GM12878 (cell line): ENCODE measurements around the gene CXCL8. TPM values are rescaled to one million over a fixed set of nuclear protein-coding genes. Genes with fewer than 3 reads are reported as not detected.

Experiments
- ATAC-seq: fragments of 200-7000 bp; cut with Tn5 transposase; 3 replicates; pipeline ENCODE4 v1.9.1; 2020; ENCODE audit warnings: mild to moderate bottlenecking, moderate library complexity
- BruUV-seq: library from RNA; stranded (reverse); fragments of 400-500 nt; replicated peaks from 2 replicates; lab custom pipeline; 2021; lab: Mats Ljungman, UMichigan
- CTCF ChIA-PET: fragments of 300-600 bp; sonication (Branson Sonifier 250); formaldehyde crosslinking; extraction: SDS; loops from one replicate; lab custom pipeline; 2021; ENCODE audit warnings: inconsistent platforms; lab: Yijun Ruan, JAX
- POLR2A ChIA-PET: fragments of 350-600 bp; formaldehyde crosslinking; extraction: SDS; loops from one replicate; lab custom pipeline; 2021; ENCODE audit warnings: inconsistent platforms; lab: Charles Lee
- RAD21 ChIA-PET: fragments of 300-600 bp; sonication (Branson Sonifier 250); formaldehyde crosslinking; loops from one replicate; lab custom pipeline; 2023; ENCODE audit warnings: antibody characterized with exemption; ENCODE audit not compliant: unreplicated experiment; lab: Charles Lee
- SMC1A ChIA-PET: fragments of 300-600 bp; sonication (Branson Sonifier 250); formaldehyde crosslinking; loops from one replicate; lab custom pipeline; 2023; ENCODE audit not compliant: unreplicated experiment, uncharacterized antibody; lab: Charles Lee
- DNase-seq: peaks from one replicate; pipeline ENCODE4 v3.0.0-alpha.2; 2011; ENCODE audit warnings: low read depth, low spot score
- FAIRE-seq: peaks from 3 replicates; lab custom pipeline; 2011; peaks lifted over from hg19 to GRCh38; lab: Jason Lieb, UNC
- H2AFZ ChIP-seq: 2 replicates; pipeline ENCODE4 v1.6.0; 2011; ENCODE audit warnings: low read depth, low read length, control low read depth; ENCODE audit not compliant: control insufficient read depth
- H3K27ac ChIP-seq: 2 replicates; pipeline ENCODE4 v1.5.1; 2011; ENCODE audit warnings: control low read depth; ENCODE audit not compliant: control insufficient read depth, insufficient read depth
- H3K27me3 ChIP-seq, 2 experiments: replicated peaks in 1 of 2; 2 replicates each; pipeline versions ENCODE4 v1.6.0 to v1.6.1; 2011; ENCODE audit warnings: low read length in 1 of 2; ENCODE audit not compliant: control insufficient read depth in 2 of 2, insufficient read depth in 2 of 2
- H3K36me3 ChIP-seq, 2 experiments: 2 replicates each; pipeline ENCODE4 v1.5.1; 2011; ENCODE audit warnings: low read length in 1 of 2; ENCODE audit not compliant: control insufficient read depth in 2 of 2, insufficient read depth in 2 of 2
- H3K4me1 ChIP-seq: 2 replicates; pipeline ENCODE4 v1.6.1; 2011; ENCODE audit warnings: mild to moderate bottlenecking, low read length, moderate library complexity, mixed read lengths; ENCODE audit not compliant: control insufficient read depth, insufficient read depth
- H3K4me2 ChIP-seq: 2 replicates; pipeline ENCODE4 v1.6.0; 2011; ENCODE audit warnings: control low read depth; ENCODE audit not compliant: control insufficient read depth, insufficient read depth
- H3K4me3 ChIP-seq: fragments of 200-600 bp; sonication (generic); 2 replicates; pipeline ENCODE4 v1.5.1; 2016
- H3K79me2 ChIP-seq: 2 replicates; pipeline ENCODE4 v1.6.0; 2011; ENCODE audit warnings: low read length; ENCODE audit not compliant: control insufficient read depth, insufficient read depth
- H3K9ac ChIP-seq: 2 replicates; pipeline ENCODE4 v1.8.0; 2011; ENCODE audit warnings: low read length, control low read depth, mixed read lengths; ENCODE audit not compliant: control insufficient read depth, insufficient read depth
- H3K9me3 ChIP-seq: replicated peaks from 3 replicates; pipeline ENCODE4 v1.5.1; 2011; ENCODE audit warnings: mild to moderate bottlenecking, low read length; ENCODE audit not compliant: control insufficient read depth, insufficient read depth
- H4K20me1 ChIP-seq: 2 replicates; pipeline ENCODE4 v1.6.0; 2011; ENCODE audit not compliant: control insufficient read depth, insufficient read depth
- BCL11A ChIP-seq: IDR thresholded peaks from 2 replicates; pipeline ENCODE4 v1.6.1; 2011; ENCODE audit warnings: low read depth, low read length
- BHLHE40 ChIP-seq, 2 experiments: fragments of 450-650 bp in 1 of 2; IDR thresholded peaks; 2 replicates each; pipeline ENCODE4 v1.6.1; 2011 to 2017; ENCODE audit warnings: low read depth in 2 of 2, borderline replicate concordance in 1 of 2, improper control_type of control experiment in 1 of 2, low read length in 1 of 2, mild to moderate bottlenecking in 1 of 2
- CREM ChIP-seq: IDR thresholded peaks from 2 replicates; pipeline ENCODE4 v1.6.1; 2014; ENCODE audit warnings: antibody characterized with exemption, low read depth
- FOS ChIP-seq: IDR thresholded peaks from 3 replicates; pipeline ENCODE4 v1.6.1; 2011; ENCODE audit warnings: borderline replicate concordance; ENCODE audit not compliant: insufficient read length; ENCODE audit errors: extremely low read depth
- HDAC6 ChIP-seq: fragments of 200-600 bp; sonication (generic); IDR thresholded peaks from one replicate; pipeline ENCODE4 v1.8.0; 2017; ENCODE audit warnings: antibody characterized with exemption; ENCODE audit not compliant: unreplicated experiment
- MEF2B ChIP-seq: fragments of 450-650 bp; IDR thresholded peaks from 2 replicates; pipeline ENCODE4 v1.6.1; 2018; ENCODE audit warnings: mild to moderate bottlenecking, moderate library complexity; ENCODE audit not compliant: partially characterized antibody, poor library complexity, severe bottlenecking
- NR2C1 ChIP-seq: fragments of 450-650 bp; IDR thresholded peaks from 2 replicates; pipeline ENCODE4 v1.6.1; 2017; ENCODE audit warnings: antibody characterized with exemption, mild to moderate bottlenecking, moderate library complexity
- POLR2AphosphoS2 ChIP-seq: IDR thresholded peaks from 2 replicates; pipeline ENCODE4 v1.6.1; 2011; ENCODE audit warnings: low read depth, mild to moderate bottlenecking, low read length, improper control_type of control experiment, moderate library complexity
- PRDM15 ChIP-seq: fragments of 450-650 bp; formaldehyde crosslinking; IDR thresholded peaks from 2 replicates; pipeline ENCODE4 v1.4.0; 2020; ENCODE audit warnings: mild to moderate bottlenecking, moderate library complexity
- RELA ChIP-seq: fragments of 450-650 bp; IDR thresholded peaks from 2 replicates; pipeline ENCODE4 v1.8.0; 2014; ENCODE audit warnings: borderline replicate concordance; ENCODE audit not compliant: partially characterized antibody
- SREBF2 ChIP-seq: IDR thresholded peaks from 2 replicates; pipeline ENCODE4 v1.6.1; 2012; ENCODE audit warnings: mild to moderate bottlenecking, low read length
- TAF1 ChIP-seq: IDR thresholded peaks from 2 replicates; pipeline ENCODE4 v1.6.1; 2011; ENCODE audit warnings: mild to moderate bottlenecking, low read depth, low read length, borderline replicate concordance
- ZBTB4 ChIP-seq: fragments of 450-650 bp; formaldehyde crosslinking; IDR thresholded peaks from 2 replicates; pipeline ENCODE4 v1.4.0; 2022; ENCODE audit warnings: mild to moderate bottlenecking, moderate library complexity
- ZZZ3 ChIP-seq: IDR thresholded peaks from 2 replicates; pipeline ENCODE4 v1.6.1; 2011; ENCODE audit warnings: low read depth; ENCODE audit not compliant: control insufficient read depth, insufficient read length
- WGBS: methylation state at CpG from one replicate; pipeline ENCODE4 v1.1.6; 2016; ENCODE audit warnings: low lambda C conversion rate; ENCODE audit not compliant: insufficient replicate concordance, insufficient coverage; ENCODE audit errors: missing lambda C conversion rate; 5-methylcytosine and 5-hydroxymethylcytosine counted together
- in situ Hi-C: fragments of 300-500 bp; cut with MboI; formaldehyde crosslinking; loops from 9 replicates; pipeline ENCODE4 v1.14.3; 2018; ENCODE audit warnings: mixed read lengths
- intact Hi-C: fragments of 100-400 bp; cut with micrococcal nuclease; formaldehyde crosslinking; loops from one replicate; pipeline ENCODE4 v1.14.2; 2022; ENCODE audit not compliant: unreplicated experiment
- polyA plus RNA-seq, 11 experiments: library from polyadenylated mRNA; depleted of rRNA in 4 of 11; unstranded in 6 of 11; stranded (reverse) in 5 of 11; fragments of >200 nt; fragmentation: Nextera tagmentation in 4 of 11; fragmentation: Illumina TruSeq in 1 of 11; extraction: Ambion mirVana in 4 of 11; extraction: Trizol in 1 of 11; gene quantifications; 1 replicate in 1 of 11; 2 replicates in 10 of 11; pipeline versions ENCODE4 v1.2.1 to v1.2.3, GENCODE V29; 2011 to 2016; ENCODE audit warnings: inconsistent platforms in 2 of 11, missing spikeins in 2 of 11, low read depth in 1 of 11
- total RNA-seq, 4 experiments: library from RNA; depleted of rRNA in 3 of 4; stranded (reverse); fragments of >200 nt in 3 of 4; fragmentation: Illumina TruSeq in 1 of 4; extraction: Trizol in 1 of 4; gene quantifications; 2 replicates each; pipeline versions ENCODE4 v1.2.1 to v1.2.3, GENCODE V29; 2013 to 2021

Gene CXCL8
- total and polyA plus RNA-seq, 10 of the 15 experiments (the other 5 are each of a cell fraction or from before 2014, with no cell fraction given) = 0.09 to 0.36 (median 0.19) TPM; not detected in 1

GRCh38 chr4:73707269-73707875 lies 33.0 kb upstream of the CXCL8 start (continued):
- TF ChIP-seq BHLHE40 (IDR thresholded peaks at IDR 0.05; ENCODE audit: borderline replicate concordance in 1 of 2, low read depth in 2 of 2, low read length in 1 of 2) (no peak), HDAC6 (no peak)

GRCh38 chr4:73707918-73708577 lies 32.3 kb upstream of the CXCL8 start:
- in situ Hi-C loops (no loop called here), intact Hi-C loops (no loop called here)
- 6% methylated on average over 7 of the region's 7 CpGs for WGBS
- ATAC-seq (no peak), DNase-seq (no peak), FAIRE-seq (no peak)
- Histone ChIP-seq H3K36me3 (no peaks in the 10 kb centered on the region), H3K9ac (no peak overlapping the region), H2AFZ (no peak overlapping the region), H4K20me1 (no peaks in the 10 kb centered on the region), H3K27ac (no peak overlapping the region), H3K9me3 (no peaks in the 10 kb centered on the region), H3K27me3 (no peaks in the 10 kb centered on the region; a peak in 1 of 4 replicates), H3K79me2 (no peaks in the 10 kb centered on the region), H3K4me3 (no peak overlapping the region), H3K4me1 (no peaks in the 10 kb centered on the region), H3K4me2 (no peak overlapping the region)
- ChIA-PET SMC1A (interaction anchor here (1.0 to 1.4 kb wide), 2 partner anchors 12 to 26 kb away, joined by 3 to 6 read pairs; no protein-coding TSS in a partner anchor), CTCF (interaction anchor here (0.9 to 1.1 kb wide), 2 partner anchors 12 to 45 kb away, joined by 3 read pairs; no protein-coding TSS in a partner anchor), POLR2A (no interaction called here), RAD21 (interaction anchor here (1.1 kb wide), 1 partner anchor 21 kb away, joined by 3 read pairs; no protein-coding TSS in a partner anchor)
- no TSS peak for BruUV-seq
- TF ChIP-seq PRDM15 (no peak), MEF2B (no peak), RELA (no peak), BCL11A (no peak), POLR2AphosphoS2 (no peak), TAF1 (no peak), FOS (no peak), SREBF2 (no peak), ZBTB4 (CRISPR knock-in tag) (no peak), CREM (no peak), ZZZ3 (no peak), NR2C1 (no peak)
